Measurements from ENCODE around the gene KIF12.

The KIF12 gene

DNA sequence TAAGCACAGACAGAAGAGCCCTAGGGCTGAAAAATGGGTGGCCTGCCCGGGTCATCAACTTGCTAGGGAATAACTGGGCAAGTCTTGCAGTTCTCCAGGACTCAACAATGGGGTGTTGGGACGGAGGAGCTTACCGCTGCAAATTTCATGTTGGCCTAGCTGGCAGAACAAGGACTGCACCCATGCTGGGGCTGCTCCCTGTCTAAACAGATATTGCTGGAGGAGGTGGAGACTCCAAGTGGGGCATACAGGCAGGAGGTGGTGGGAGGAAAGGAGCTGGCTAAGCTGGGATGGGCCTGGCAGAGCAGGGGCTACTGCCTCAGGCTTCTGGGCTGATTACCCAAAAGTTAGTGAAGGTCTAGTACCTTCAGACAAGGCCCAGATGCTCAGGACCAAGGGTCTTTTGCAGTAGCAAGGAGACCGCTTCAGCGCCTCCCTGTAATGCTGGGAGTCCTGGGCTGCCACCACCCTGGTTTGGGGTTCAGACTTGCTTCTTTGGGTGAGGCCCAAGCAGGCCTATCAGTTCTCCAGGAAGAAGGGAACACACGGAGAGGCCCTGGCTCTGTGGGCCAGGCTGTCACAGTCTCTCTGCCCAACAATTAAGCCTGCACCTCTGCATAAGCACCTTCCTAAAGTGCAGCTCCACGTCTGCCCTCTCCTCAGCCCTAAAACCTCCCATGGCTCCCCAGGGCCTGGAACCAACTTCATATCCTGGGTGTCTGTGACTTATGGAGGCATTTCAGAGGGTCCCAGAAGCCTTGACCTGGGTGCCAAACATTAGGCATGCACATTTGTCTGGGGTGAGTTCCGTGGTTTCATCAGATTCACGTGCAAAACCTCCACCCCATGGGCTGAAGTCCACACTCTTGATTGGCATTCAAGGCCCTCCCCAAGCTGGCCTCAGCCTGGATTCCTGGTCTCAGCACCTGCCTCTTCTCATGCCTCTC is 24.2 kb upstream of the KIF12 start:
- DNase-seq: no peak

DNA sequence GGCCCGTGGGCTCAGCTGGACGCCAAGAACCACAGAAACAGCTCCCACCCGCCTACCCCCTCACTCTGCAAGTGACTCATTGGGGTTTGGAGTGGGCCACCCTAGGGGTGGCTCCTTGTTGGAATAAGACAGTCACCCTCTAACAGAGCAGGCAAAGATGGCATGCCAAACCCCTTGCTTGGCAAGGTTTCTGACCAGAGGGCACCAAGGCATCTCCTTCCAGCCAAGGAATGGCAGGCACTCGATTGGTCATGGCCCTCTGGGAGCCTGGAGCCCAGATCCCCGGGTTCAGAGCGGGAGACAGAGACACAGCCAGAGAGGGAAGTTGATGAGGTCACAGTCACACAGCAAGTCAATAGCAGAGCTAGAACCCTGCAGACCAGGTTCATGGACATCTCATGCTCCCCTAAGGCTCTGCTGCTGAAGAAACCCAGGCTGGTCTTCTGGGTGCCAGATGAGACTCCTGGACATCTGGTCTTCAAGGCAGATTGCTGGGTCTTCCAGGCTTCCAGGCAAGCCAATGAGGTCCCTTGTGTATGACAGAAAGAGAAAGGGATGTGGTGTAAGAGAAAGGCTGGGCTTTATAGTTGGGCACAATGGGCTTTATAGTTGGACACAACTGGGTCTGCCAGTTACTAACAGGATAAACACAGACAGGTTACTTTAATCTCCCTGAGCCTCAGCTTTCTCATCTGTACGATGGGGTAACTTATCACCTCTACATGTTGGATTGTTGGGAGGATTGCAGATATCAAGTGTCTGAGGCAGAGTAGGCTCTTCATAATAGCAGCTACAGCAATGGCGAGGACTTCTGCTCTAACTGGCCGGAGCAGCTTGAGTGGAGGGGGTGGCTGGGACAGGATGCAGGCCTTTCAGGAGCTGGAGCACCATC is 23.3 kb upstream of the KIF12 start:
- DNase-seq: no peak

DNA sequence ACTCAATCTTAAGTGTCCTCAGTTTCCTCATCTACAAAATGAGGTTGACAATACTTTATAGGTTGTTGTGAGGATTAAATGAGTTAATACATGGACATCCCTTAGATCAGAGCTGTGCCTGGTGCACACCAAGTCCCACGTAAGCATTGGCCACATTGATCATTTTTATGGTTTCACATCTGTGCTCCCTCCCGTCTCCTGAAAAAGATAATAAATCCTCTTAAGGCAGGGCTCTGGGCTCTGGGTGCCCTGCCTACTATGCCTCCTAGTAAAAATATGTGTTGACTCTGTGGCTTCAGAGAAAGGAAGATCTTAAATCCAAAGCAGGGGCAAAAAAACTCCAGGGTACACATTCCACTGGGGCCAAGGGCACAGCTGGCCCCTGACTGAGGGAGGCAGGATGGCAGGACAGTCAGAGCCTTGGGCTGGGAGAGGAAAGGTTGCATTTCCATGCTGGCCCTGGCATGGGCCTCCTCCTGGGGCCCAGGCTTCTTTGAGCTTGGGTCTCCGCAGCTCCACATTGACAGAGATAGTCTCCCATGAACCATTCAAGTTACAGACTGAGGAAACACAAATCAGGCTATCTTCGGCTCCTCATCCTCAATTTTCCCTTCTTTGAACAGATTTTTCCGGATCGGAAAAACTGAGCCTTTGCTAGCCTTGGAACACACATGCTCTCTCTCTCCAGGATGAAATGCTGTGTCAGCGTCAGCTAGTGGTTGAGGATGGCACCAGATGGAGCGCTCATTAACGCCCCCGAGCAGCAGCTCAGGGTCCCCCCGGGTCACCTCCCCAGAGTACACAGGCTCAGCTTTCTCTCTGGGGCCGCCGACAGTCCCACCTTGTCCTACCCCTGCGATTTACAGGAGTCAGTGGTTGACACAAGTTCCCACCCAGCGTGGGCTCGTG is 22.4 kb upstream of the KIF12 start:
- DNase-seq: no peak

DNA sequence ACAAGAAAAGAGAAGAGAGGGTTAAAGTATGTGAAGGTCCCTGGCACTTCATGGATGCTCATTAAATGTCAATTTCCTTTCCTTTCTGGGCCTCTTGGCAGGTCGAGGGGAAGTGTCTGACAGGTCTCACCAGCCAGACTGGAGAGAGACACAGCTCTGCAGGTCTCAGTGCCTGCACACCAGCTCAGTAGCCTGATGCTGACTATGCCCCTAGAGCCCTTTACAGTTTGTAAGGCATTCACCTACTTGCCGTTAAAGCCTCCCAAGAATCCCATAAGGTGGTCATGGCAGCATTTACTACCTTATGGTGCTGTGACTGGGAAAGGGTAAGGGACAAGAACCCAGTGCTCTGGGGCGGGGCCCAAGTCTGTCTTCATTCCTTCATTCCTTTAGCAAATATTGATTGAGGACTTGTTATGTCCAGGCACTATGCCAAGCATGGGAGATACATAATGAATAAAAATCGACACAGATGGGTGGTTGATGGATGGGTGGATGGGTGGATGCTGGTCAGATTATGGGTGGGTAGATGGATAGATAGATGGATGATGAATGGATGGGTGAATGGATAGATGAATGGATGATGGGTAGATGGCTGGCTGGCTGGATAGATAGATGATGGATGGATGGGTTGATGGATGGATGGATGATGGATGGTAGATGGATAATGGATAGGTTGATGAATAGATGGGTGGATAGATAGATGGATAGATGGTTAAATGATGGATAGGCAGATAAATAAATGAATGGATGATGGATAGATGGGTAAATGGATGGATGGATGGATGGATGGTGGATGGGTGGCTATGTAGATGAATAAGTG is 21.3 kb upstream of the KIF12 start:
- no peak for DNase-seq

DNA sequence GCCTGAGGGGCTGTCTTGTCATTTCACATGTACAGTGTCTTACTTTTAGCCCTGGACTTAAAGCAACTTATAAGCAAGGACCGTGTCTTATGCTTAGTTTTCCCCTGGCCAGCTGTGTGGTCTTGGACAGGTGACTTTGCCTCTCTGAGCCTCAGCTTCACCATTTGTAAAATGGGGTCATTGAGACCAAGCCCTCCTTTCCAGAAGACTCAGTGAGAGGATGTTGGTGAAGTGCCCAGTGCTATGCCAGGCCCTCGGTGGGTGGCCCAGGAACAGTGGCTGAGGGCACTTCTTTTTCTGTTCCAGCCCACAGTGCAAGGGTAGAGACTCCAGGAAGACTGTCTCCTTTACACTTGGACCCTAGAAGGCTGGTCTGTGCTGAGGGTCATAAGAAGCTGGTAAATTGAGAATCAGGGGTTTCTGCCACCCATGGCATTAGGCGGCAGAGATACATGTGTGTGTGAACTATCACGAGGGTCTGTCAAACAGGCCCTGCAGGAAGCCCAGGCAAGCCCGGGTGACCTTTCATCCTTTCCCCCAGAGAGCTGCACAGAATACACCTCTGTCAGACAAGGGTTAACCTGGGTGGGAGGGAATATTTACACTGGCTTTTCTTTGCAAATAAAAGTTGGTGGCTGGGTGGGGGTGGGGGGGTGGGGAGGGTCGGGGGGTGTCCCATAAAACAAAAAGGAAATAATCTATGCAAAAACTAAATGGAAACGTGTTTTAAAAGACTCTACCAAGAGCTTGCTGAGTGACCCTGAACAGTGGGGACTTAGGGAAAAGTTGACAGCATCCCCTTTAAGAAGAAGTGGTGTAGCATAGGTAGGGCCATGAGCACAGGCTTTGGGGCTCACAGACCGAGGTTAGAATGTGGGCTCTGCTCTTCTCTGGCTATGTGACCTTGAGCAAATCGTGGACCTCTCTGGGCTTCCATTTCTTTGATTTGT is 20.4 kb upstream of the KIF12 start:
- no peak for DNase-seq

DNA sequence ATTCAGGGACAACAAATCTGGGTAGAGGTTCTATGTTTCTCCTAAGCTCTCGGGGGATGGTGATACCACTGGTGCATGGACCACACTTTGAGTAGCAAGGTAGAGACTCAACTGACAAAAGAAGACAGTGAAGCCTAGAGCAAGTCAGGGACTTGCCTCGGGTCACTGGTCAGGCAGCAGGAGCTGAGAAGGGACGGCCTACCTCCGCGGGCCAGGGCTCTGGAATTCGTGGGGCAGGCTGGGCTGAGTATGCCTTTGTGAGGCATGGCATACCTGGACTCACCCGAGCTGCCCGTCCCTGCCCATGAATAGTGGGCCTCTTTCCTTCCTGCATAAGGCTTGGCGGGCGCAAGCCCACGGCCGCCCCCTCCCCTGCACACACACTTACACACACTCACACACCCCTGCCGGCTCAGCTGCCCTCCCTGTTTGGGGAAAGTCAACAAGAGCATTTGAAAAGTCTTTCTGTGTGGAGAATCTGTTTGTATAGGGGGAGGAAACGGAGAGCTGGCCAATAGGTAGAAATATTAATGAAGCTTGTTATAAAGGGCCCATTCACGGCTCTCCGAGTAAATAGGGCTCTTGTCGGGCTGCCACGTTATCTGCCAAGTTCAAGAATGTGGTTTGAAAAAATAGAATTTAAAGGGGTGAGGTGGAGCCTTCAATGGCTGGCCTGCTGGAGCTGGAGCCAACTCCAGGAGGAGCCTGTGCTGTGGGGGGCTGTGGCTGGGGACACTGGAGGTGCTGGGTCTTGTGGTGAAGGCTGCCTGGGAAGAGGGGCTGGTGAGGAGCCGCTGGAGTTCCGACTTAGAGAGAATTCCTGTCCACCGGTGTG is 19.1 kb upstream of the KIF12 start:
- DNase-seq: no peak

DNA sequence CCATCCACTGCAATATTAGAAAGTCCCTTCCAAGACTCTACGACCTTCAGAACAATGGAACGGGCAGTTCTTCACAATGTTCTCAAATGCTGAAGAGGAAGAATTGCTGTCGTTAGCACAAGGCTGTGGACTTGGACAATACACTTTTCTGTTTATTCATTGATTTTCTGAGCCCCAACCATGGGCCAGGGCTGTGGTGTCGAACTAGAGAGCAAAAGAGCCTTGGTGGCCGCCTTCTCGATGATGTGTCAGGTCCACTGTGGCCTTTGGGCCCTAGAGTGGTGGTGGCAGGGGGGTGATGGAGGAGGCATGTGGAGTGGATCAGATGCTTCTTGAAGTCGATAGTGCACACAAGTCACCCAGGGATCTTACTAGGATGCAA is 18.5 kb upstream of the KIF12 start:
- no peak for DNase-seq

DNA sequence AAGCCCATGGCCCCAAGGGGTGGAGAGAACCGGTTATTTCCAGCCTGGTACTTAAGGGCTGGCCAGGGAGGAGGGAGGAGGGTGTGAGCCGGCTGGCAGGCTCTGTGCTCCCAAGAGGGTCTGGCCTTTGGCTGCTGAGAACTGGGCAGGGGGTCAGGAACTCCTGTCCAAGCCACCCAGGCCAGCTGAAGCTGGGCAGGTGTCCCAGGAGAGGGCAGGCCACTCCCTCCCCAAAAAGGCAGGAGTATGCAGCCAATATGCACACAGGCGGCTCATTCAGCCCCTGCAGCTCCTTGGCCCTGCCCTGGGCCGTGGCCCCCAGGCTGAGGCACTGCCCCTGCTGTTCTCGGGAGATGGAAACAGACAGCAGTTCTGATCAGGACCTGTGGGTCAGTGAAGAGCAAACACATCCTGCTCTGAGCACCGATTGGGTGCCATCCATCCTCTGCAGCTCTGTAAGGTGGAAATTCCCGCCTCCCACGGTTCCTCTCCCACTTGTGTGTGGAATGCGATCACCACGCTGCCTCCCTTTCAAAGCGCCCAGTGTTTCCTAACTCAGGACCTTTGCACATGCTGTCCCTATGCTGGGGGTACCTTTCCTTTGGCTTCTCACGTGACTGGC is 17.1 kb upstream of the KIF12 start:
- DNase-seq: no peak

DNA sequence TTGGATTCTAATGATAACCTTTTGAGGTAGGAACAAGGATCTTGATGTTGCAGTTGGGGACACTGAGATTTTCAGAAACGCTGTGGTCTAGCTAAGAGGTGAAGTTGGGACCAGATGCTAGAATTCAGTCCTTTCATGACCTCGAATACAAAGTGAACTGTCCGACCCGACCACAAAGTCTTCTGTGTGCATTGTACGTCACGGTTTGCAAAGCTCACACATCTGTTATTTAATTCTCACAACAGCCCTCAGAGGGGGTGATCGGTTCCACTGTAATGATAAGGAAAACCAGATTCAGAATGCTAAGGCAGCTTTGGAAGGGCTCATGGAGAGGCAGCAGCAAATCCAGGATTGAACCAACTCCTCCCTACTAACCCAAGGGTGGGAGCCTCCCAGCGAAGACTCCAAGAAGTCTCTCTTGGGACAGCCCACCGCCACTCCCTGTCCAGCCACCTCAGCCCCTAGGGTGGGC is 16.6 kb upstream of the KIF12 start:
- no peak for DNase-seq

DNA sequence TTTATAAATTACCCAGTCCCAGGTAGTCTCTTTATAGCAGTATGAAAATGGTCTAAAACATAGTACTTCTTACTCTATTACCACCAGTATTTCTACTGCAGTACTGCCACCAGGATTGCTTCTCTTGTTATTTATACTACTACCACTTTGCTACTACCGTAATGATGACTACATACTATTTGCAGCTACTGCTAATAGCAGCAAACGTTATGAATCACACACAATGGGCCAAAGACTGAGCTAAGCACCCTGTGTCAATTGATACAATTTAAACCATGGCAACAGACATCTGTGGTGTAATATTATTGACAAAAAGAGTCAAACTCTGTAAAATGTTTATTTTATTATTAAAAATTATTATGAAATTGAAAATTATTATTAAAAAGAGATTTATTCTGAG is 15.3 kb upstream of the KIF12 start:
- no peak for DNase-seq

DNA sequence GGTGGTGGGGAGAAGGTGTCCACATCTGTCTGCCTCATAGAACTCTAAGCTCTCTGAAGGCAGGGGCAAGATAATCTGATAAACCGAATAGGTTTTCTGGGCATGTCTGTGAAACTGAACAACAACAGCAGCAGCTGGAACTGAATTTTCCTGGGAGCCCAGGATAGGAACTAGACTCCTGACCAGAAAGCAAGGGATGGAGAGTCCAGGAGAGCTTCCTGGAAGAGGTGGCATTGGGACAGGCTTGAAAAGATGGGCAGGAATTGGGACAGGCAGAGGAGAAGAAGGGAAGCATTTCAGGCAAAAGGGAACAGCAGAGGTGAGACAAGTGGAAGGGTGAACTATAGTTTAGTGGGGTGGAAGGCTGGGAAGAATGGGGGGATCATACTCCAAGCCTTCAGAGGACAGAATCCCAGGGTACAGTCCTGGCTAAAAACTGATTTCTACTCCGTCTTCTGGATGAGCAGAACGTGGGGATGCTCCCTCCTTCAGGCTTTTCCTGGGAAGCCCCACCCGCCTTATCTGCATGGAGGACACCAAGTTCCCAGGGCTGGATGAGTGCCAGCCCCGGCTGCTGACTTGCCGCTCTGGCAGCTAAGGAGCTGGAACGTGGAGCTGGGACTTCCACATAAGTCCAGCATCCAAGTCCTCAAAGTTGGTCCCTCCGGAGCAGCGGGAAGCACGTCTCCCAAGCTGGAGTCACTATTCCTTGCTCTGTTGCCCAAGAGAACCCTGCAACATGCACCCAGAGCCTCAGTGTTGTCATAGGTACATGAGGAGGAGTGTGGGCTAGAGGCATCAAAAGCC is 13.9 kb upstream of the KIF12 start:
- DNase-seq: no peak

DNA sequence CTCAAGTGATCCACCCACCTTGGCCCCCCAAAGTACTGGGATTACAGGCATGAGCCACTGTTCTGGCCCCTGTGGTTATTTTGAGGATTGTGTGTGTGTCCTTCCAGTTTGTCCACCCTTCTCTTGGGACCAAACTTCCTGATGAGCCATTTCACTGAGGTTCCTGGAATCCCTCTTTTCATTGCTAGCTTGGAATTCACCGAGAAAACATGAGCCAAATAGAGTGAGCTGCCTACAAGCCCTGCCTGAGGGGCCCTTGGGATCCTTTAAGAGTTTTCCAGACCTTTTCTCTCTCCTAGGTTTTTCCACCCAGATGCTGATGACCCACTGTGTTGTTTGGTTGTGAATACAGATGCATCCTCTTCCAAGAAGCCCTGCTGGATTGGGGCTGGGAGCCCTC is 13.2 kb upstream of the KIF12 start:
- DNase-seq: no peak

DNA sequence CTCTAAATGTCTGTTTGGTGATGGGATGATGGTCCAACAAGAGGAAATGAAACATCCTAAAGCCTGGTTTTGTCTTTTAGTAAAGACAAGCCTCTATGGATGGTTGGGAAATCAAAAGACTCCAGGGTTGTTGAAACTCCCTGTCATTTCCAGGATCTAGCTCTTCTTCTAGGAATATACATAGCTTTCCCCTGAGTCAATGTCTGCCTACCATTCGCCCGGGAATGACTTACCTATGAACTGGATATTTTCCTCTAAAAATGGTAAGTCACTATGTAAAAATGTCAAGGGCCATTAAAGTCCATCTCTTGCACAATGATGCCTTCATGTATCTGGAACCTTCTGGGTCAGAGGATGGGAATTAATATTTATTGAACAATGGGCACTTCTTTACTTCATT is 11.1 kb upstream of the KIF12 start:
- no peak for DNase-seq

DNA sequence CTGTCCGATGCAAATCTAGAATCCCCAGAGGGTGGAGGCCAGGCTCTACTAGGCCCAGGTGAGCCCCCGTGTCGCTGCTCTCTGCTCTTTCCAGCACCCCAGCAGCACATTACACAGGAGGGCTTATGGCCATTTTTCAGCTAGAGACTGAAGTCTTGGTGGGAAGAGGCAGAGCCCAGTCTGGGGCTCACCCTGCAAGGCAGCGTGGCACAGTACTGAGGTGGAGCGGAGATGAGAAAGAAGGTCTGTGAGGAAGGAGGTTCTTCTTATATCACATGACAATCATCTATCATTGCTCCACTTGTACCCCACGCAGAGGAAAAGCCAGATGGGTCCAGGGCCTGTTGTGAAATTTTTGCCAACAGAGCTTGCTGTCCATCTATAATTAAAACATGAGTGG is 10.0 kb upstream of the KIF12 start:
- no peak for DNase-seq

DNA sequence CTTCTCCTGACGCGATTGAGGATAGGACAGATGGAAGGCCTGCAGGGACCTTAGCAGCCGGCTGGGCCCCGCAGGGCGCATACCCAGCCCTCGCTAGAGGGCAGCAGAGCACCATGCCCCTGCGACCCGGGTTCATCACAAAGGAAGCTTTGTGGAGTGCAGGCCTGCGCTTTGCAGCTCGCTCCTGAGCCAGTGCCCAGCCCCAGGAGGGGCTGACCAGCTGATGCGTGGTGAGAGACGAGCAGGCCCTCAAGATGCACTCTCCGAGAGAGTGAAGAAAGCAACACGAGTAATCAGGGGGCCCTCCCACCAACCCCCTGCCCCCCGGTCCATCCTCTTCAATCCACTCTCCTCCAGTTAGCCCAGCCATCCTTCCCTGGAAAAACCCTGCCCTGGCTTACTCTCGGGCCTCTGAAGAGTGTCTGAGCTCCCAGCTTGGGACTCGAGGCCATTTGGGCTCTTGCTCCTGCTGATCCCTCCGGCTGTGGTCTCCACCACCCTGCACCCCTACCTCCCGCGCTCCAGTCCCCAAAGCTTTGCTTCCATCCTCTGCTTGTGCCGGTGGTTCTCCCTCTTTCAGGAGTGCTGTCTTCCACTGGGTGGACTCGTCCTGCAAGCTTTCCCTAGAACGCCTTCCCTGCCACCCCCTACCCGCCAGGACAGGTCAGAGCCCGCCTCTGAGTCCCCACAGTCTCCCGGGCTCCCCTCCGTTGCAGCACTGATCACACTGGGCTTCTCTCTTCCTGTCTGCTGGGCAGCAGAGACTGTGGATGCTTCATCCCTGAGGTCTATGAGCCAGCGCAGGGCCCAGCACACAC is 9.1 kb upstream of the KIF12 start:
- DNase-seq: peak; percentile 76

DNA sequence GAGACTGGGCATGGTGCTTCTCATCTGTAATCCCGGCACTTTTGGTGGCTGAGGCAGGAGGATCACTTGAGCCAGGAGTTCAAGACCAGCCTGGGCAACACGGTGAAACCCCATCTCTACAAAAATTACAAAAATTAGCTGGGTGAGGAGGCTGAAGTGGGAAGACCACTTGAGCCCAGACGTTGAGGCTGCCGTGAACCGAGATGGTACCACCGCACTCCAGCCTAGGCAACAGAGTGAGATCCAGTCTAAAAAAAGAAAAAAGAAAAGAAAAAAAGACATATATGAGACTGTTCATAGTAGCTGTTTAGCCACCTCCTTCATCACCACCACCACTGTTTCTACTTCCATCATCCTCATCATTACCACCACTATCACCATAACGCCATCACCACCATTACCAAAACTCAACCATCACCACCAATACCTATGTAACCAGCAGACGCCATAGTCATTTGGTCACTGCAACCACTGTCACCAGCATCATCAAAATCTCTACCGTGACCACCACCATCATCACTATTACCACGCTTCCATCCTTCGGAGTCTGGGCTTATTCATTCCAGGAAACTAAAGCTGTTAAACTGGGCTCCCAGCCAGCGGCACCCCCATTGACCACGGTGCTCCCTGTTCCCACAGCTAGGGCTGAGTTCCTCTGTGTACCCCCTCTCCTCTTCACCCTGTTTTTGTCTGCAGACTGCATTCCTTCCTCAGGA is 8.4 kb upstream of the KIF12 start:
- DNase-seq: no peak

DNA sequence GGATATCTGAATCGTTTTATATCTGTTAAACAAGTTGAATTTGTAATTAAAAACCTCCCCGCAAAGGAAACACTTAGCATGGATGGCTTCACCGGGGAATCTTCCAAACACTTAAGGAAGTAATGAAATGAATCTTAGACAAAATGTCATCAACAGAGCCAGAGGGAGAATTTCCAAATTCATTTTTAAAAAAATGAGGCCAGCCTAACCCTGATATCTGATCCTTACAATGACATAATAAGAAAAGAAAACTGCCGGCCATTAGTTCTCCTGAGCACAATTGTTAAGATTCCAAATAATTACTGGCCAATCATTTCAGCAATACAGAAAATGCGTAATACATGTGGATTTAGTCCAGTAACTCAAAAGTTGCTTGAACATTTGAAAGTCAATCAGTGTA is 6.1 kb upstream of the KIF12 start:
- no peak for DNase-seq

Data from stimulated activated CD4-positive, alpha-beta T cell treated with anti-CD3 and anti-CD28 coated beads, Interleukin-15, amount 100 ng/mL, for 24 hours (primary cell).